Heart left ventricle (tissue), 16 donors: Measurements from ENCODE around the gene SEZ6L. TPM values are rescaled to one million over a fixed set of nuclear protein-coding genes. Genes with fewer than 3 reads are reported as not detected.

Source experiments
- ATAC-seq, 4 donors: fragments of 200-7000 bp; cut with Tn5 transposase; one replicate each; pipeline ENCODE4 v1.9.1; 2020 to 2022; ENCODE audit warnings: moderate library complexity in 4 of 4, mild to moderate bottlenecking in 3 of 4, moderate number of reproducible peaks in 1 of 4
- DNase-seq, 5 donors: peaks; one replicate each; pipeline ENCODE4 v3.0.0-alpha.2; 2020
- H3K27ac ChIP-seq, 12 donors: fragments of 200-600 bp; sonication (generic) in 4 of 12; one replicate each; pipeline versions ENCODE4 v1.5.0 to v1.8.0; 2016 to 2022; ENCODE audit warnings: mild to moderate bottlenecking in 2 of 12
- H3K27me3 ChIP-seq, 9 donors: fragments of 200-600 bp; sonication (generic) in 2 of 9; one replicate each; pipeline versions ENCODE4 v1.5.1 to v1.8.0; 2016 to 2022; ENCODE audit warnings: mild to moderate bottlenecking in 3 of 9
- H3K36me3 ChIP-seq, 9 donors: fragments of 200-600 bp; sonication (generic) in 2 of 9; one replicate each; pipeline versions ENCODE4 v1.5.0 to v1.8.0; 2018 to 2022; ENCODE audit warnings: mild to moderate bottlenecking in 2 of 9
- H3K4me1 ChIP-seq, 12 donors: fragments of 200-600 bp; sonication (generic) in 4 of 12; one replicate each; pipeline versions ENCODE4 v1.5.0 to v1.8.0; 2016 to 2022; ENCODE audit warnings: mild to moderate bottlenecking in 3 of 12
- H3K4me3 ChIP-seq, 12 donors: fragments of 200-600 bp; sonication (generic) in 4 of 12; one replicate each; pipeline versions ENCODE4 v1.5.0 to v1.8.0; 2017 to 2022; ENCODE audit warnings: mild to moderate bottlenecking in 9 of 12, moderate library complexity in 4 of 12
- H3K9me3 ChIP-seq, 12 donors: fragments of 200-600 bp; sonication (generic) in 4 of 12; one replicate each; pipeline versions ENCODE4 v1.5.0 to v1.8.0; 2016 to 2022; ENCODE audit warnings: mild to moderate bottlenecking in 1 of 12
- POLR2A ChIP-seq, 2 donors: fragments of 450-650 bp; IDR thresholded peaks; one replicate each; pipeline ENCODE4 v1.6.1; 2017; ENCODE audit warnings: antibody characterized with exemption in 2 of 2, mild to moderate bottlenecking in 2 of 2, moderate library complexity in 2 of 2
- WGBS, 4 donors: extraction: QIAGEN DNeasy Blood & Tissue Kit in 2 of 4; methylation state at CpG; one replicate each; pipeline versions ENCODE4 v1.1.5 to v1.1.7; 2013 to 2018; 5-methylcytosine and 5-hydroxymethylcytosine counted together
- intact Hi-C, 10 donors: fragments of 100-400 bp; cut with DNase I; formaldehyde crosslinking; loops; one replicate each; pipeline versions ENCODE4 v1.11.1 to v1.14.2; 2022
- polyA plus RNA-seq, 2 donors: library from polyadenylated mRNA; stranded (reverse); fragments of 200-250 nt; gene quantifications; one replicate each; pipeline ENCODE4 v1.2.3, GENCODE V29; 2013
- total RNA-seq, 9 donors: library from RNA; depleted of rRNA in 2 of 9; stranded (reverse); fragments of >200 nt in 2 of 9; fragmentation: NEBNext Ultra II Directional in 3 of 9; extraction: Animal tissue kit (Norgen Biotek cat#: 25700) in 3 of 9; gene quantifications; one replicate each; pipeline versions ENCODE4 v1.1.0 to v1.2.4, GENCODE V29; 2016 to 2023
- TF ChIP-seq, protein P1 (sequence below), 12 donors: fragments of 200-600 bp; sonication (generic) in 4 of 12; IDR thresholded peaks; one replicate each; pipeline versions ENCODE4 v1.5.0 to v1.8.0; 2018 to 2022; ENCODE audit warnings: antibody characterized with exemption in 12 of 12, mild to moderate bottlenecking in 5 of 12
- donor health status: ischemic (EF 13 %, LVEDD 7.1; RV severe dilation, severe dysfunction).
- donor health status: healthy with polysubstance abuse.
- donor health status: DM: no; HTN: yes; CAD: no.
- donor health status: DM: no; HTN: no; CAD: no.
- donor health status: ischemic (EF 25% LVEDD 6.9; RV normal size, moderate dysfunction).
- donor health status: ischemic (EF 25% LVEDD 5.7; RV mildly dilated, moderate dysfunction).
- donor health status: healthy.
- donor health status: DM: yes; HTN: yes; CAD: no.
- donor health status: ischemic (EF 35%, LVEDD 5.7; RV mildly dilated, moderate dysfunction).
- donor health status: nonischemic (EF 11% LVEDD 7.7; RV severe dilation, severe dysfunction).
- donor health status: DM: yes; HTN: yes; CAD: no.
- donor health status: PGD.
- donor health status: ischemic (EF 29% LVEDD 5.4; RV normal size, mild dysfunction).
- donor health status: nonischemic (EF 23%, LVEDD 6.1; RV moderate dilation, normal function).

Gene SEZ6L
- total and polyA plus RNA-seq, 11 donors, result 0.04 to 1.6 (median 0.17) TPM; not detected in 2

DNA sequence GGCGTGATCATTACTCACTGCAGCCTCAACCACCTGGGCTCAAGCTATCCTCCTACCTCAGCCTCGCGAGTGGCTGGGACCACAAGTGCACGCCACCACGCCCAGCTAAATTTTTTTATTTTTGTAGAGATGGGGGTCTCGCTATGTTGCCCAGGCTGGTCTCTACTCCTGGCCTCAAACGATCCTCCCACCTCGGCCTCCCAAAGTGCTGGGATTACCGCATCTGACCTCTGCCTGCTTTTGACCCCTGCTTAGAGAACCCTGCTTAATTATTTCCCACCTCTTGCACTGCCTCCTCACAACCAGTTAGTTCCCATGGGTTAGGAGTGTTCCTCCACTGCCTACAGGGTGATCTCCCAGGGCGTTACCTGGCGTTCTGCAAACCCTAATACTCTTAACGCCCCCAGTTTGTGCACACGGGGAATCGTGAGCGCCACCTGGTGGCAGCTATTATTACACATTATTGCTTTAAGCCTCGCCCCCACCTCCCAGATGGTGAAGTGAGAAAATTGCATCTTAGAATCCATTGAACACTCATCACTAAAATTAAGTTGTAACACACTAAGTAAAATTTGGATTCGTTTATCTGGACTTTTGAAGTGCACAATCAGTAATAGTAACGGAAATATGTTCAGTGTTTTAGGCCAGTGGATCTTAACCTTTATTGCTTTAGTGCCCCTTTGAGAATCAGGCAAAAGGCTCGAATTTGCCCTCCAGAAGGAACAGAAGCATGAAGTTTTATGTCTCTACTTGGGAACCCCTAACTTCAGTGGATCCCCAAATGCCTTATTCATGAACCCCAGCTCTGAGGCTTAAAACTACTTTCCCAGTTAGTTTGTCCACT lies 198.4 kb downstream of the SEZ6L start:
- Histone ChIP-seq H3K4me3 (no peak overlapping the region), H3K9me3 (no peaks in the 10 kb centered on the region), H3K27me3 (peaks cover 0 to 29% (median 3%) of the 10 kb centered on the region in 9 donors), H3K27ac (no peak overlapping the region), H3K4me1 (no peaks in the 10 kb centered on the region), H3K36me3 (no peaks in the 10 kb centered on the region)
- ATAC-seq (no peak), DNase-seq (peak in 2 of 5 donors; percentile 8 to 36)
- 44 to 47% (median 45%) methylated on average over 19 of the region's 19 CpGs for WGBS, 4 donors
- intact Hi-C loops, result loop anchor here in 4 of 10 donors (5.0 to 10.0 kb wide), 3 partner anchors 95 to 297 kb away; no protein-coding TSS in a partner anchor
- TF ChIP-seq POLR2A (IDR thresholded peaks at IDR 0.05), result no peak
- TF ChIP-seq, protein P1, sequence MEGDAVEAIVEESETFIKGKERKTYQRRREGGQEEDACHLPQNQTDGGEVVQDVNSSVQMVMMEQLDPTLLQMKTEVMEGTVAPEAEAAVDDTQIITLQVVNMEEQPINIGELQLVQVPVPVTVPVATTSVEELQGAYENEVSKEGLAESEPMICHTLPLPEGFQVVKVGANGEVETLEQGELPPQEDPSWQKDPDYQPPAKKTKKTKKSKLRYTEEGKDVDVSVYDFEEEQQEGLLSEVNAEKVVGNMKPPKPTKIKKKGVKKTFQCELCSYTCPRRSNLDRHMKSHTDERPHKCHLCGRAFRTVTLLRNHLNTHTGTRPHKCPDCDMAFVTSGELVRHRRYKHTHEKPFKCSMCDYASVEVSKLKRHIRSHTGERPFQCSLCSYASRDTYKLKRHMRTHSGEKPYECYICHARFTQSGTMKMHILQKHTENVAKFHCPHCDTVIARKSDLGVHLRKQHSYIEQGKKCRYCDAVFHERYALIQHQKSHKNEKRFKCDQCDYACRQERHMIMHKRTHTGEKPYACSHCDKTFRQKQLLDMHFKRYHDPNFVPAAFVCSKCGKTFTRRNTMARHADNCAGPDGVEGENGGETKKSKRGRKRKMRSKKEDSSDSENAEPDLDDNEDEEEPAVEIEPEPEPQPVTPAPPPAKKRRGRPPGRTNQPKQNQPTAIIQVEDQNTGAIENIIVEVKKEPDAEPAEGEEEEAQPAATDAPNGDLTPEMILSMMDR (IDR thresholded peaks at IDR 0.05), result peak; percentile 49 to 84 (median 74)

DNA sequence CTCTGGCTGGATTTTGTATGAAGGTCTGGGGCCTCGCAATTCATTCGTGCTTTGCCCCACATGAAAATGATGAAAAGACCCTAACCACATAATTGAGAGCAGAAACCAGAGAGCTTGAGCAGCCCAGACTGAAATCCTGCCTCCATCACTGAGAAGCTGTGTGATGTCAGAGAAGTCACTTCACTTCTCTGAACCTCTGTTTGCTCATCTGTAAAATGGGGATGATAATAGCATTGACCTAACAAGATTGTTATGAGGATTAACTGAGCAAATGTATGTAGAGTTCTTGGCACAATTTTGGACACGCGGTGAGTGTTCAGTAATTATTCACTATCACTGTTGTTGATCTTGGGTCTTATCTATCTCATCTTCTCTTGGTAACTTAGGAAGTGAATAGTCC lies 203.6 kb downstream of the SEZ6L start:
- ATAC-seq (no peak), DNase-seq (no peak)
- Histone ChIP-seq H3K27ac (no peak overlapping the region), H3K27me3 (peaks cover 0 to 53% (median 19%) of the 10 kb centered on the region in 9 donors), H3K4me3 (no peak overlapping the region), H3K9me3 (no peaks in the 10 kb centered on the region), H3K4me1 (no peaks in the 10 kb centered on the region), H3K36me3 (no peaks in the 10 kb centered on the region)
- intact Hi-C loops, result no loop called here
- TF ChIP-seq, protein P1 (IDR thresholded peaks at IDR 0.05), result no peak
- no peak for TF ChIP-seq POLR2A (IDR thresholded peaks at IDR 0.05)
- 90 to 92% (median 91%) methylated on average over 4 of the region's 4 CpGs for WGBS, 4 donors

DNA sequence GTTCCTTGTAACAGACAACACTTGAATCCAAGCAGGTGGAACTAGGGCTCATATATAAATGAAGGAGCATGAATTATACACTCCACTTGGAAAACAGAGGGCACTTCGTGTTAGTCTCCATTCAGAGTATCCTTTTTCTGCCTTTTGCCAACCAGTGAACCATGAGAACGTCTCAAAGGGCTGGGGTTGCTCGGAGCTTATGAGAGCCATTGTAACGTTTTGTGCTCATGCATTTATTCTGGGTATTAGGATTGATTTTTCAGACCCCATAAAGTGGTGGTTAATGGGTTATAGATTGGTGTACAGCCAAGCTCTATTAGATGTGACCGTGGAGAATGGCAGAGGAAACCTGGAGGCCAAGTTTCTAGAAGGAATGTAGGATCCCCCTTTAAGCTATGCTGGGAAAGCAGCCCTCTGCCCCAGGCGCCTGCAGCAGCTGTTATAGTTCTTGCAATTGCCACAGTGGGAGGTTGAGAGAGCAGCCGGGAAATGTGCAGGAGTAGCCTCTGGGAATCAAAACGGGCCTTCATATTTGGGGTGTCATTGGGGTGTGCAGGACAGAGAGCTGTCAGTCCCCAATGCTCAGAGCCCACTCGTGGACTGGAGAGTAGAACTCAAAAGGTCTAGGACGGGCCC lies 205.2 kb downstream of the SEZ6L start:
- no peak overlapping the region for H3K27ac ChIP-seq
- no peak for TF ChIP-seq POLR2A (IDR thresholded peaks at IDR 0.05)
- TF ChIP-seq, protein P1 (IDR thresholded peaks at IDR 0.05), result no peak
- no peak for DNase-seq
- peaks cover 0 to 49% (median 19%) of the 10 kb centered on the region in 9 donors for H3K27me3 ChIP-seq
- ATAC-seq, result no peak
- intact Hi-C loops, result no loop called here
- H3K4me1 ChIP-seq, result no peaks in the 10 kb centered on the region
- no peak overlapping the region for H3K4me3 ChIP-seq
- peaks cover 0 to 7% (median 0%) of the 10 kb centered on the region in 12 donors for H3K9me3 ChIP-seq
- WGBS, 4 donors, result 51 to 62% (median 62%) methylated on average over 8 to 10 of the region's 10 CpGs
- no peaks in the 10 kb centered on the region for H3K36me3 ChIP-seq

DNA sequence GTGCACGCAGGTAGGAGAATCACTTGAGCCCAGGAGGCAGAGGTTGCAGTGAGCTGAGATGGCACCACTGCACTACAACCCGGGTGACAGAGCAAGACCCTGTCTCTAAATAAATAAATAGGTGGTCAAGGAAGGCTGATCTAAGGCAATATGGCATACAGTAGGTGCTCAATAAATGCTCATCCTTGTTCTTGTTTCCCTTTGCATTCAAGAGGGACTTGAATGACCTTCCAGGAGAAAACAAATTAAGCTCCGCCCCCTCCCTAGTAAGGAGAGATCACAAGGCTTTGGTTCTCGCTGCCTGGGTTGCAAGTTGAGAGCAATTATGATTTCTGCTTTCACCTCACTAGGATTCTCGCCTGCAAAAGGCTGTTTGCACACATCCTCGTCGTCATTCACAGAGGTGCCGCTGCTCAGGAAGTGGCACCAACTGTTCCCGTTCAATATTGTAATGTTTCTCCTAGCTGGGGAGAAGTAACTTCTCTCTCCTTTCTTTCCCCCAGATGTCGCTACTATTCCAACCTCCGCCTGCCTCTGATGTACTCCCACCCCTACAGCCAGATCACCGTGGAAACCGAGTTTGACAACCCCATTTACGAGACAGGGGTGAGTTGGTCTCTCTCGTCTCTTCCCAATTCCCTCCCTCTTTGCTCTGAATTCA lies 208.0 kb downstream of the SEZ6L start:
- Histone ChIP-seq H3K27ac (no peak overlapping the region), H3K27me3 (peaks cover 0 to 44% (median 19%) of the 10 kb centered on the region in 9 donors), H3K36me3 (no peaks in the 10 kb centered on the region), H3K4me3 (no peak overlapping the region), H3K4me1 (no peaks in the 10 kb centered on the region), H3K9me3 (peaks cover 0 to 9% (median 0%) of the 10 kb centered on the region in 12 donors)
- WGBS, 4 donors, result 22 to 27% (median 25%) methylated on average over 15 of the region's 15 CpGs
- intact Hi-C loops, result no loop called here
- TF ChIP-seq, protein P1 (IDR thresholded peaks at IDR 0.05), result no peak
- no peak for TF ChIP-seq POLR2A (IDR thresholded peaks at IDR 0.05)
- DNase-seq, result no peak
- ATAC-seq, result no peak
